ENCODE data around the gene PDGFD.
A peak's percentile ranks its signal among the peaks of the same experiment; 100 is the strongest.

Gene PDGFD

GRCh38 chr11:103972013-103972412, 191.9 kb downstream of the PDGFD start:
- H3K27ac ChIP-seq = no peak overlapping the region
- no peaks in the 10 kb centered on the region for H3K9me3 ChIP-seq (ENCODE audit: severe bottlenecking)
- DNase-seq = no peak
- no peaks in the 10 kb centered on the region for H3K27me3 ChIP-seq (ENCODE audit: insufficient read depth, low read depth, severe bottlenecking)
- TF ChIP-seq CTCF (IDR thresholded peaks at IDR 0.05; ENCODE audit: low read depth, low read length) = no peak
- no peaks in the 10 kb centered on the region for H3K36me3 ChIP-seq
- H3K4me3 ChIP-seq (ENCODE audit: low read depth, low read length) = no peak overlapping the region

GRCh38 chr11:103970701-103971249, 193.2 kb downstream of the PDGFD start:
- TF ChIP-seq CTCF (IDR thresholded peaks at IDR 0.05; ENCODE audit: low read depth, low read length) = no peak
- no peak for DNase-seq

GRCh38 chr11:103968685-103969084, 195.3 kb downstream of the PDGFD start:
- Histone ChIP-seq H3K9me3 (ENCODE audit: severe bottlenecking) (no peaks in the 10 kb centered on the region), H3K36me3 (no peaks in the 10 kb centered on the region), H3K27me3 (ENCODE audit: insufficient read depth, low read depth, severe bottlenecking) (no peaks in the 10 kb centered on the region), H3K27ac (no peak overlapping the region), H3K4me3 (ENCODE audit: low read depth, low read length) (no peak overlapping the region)
- TF ChIP-seq CTCF (IDR thresholded peaks at IDR 0.05; ENCODE audit: low read depth, low read length) = no peak
- no peak for DNase-seq

More at GRCh38 chr11:103970701-103971249, 193.2 kb downstream of the PDGFD start:
- Histone ChIP-seq H3K36me3 (no peaks in the 10 kb centered on the region), H3K9me3 (ENCODE audit: severe bottlenecking) (no peaks in the 10 kb centered on the region), H3K27ac (no peak overlapping the region), H3K27me3 (ENCODE audit: insufficient read depth, low read depth, severe bottlenecking) (no peaks in the 10 kb centered on the region), H3K4me3 (ENCODE audit: low read depth, low read length) (no peak overlapping the region)

GRCh38 chr11:103967985-103968384, 196.0 kb downstream of the PDGFD start:
- DNase-seq = no peak
- TF ChIP-seq CTCF (IDR thresholded peaks at IDR 0.05; ENCODE audit: low read depth, low read length) = no peak
- no peak overlapping the region for H3K27ac ChIP-seq
- no peaks in the 10 kb centered on the region for H3K9me3 ChIP-seq (ENCODE audit: severe bottlenecking)
- H3K4me3 ChIP-seq (ENCODE audit: low read depth, low read length) = no peak overlapping the region
- no peaks in the 10 kb centered on the region for H3K36me3 ChIP-seq
- no peaks in the 10 kb centered on the region for H3K27me3 ChIP-seq (ENCODE audit: insufficient read depth, low read depth, severe bottlenecking)

GRCh38 chr11:103964390-103964789, 199.6 kb downstream of the PDGFD start:
- no peaks in the 10 kb centered on the region for H3K27me3 ChIP-seq (ENCODE audit: insufficient read depth, low read depth, severe bottlenecking)
- 0 out of 2 replicates have a peak, but pooled peaks have one; percentile 13 for TF ChIP-seq CTCF (IDR thresholded peaks at IDR 0.05; ENCODE audit: low read depth, low read length)
- H3K4me3 ChIP-seq (ENCODE audit: low read depth, low read length) = no peak overlapping the region

GRCh38 chr11:103963648-103964047, 200.3 kb downstream of the PDGFD start:
- TF ChIP-seq CTCF (IDR thresholded peaks at IDR 0.05; ENCODE audit: low read depth, low read length) = no peak
- Histone ChIP-seq H3K9me3 (ENCODE audit: severe bottlenecking) (no peaks in the 10 kb centered on the region), H3K36me3 (no peaks in the 10 kb centered on the region), H3K4me3 (ENCODE audit: low read depth, low read length) (no peak overlapping the region), H3K27ac (no peak overlapping the region), H3K27me3 (ENCODE audit: insufficient read depth, low read depth, severe bottlenecking) (no peaks in the 10 kb centered on the region)
- DNase-seq = no peak

More at GRCh38 chr11:103964390-103964789, 199.6 kb downstream of the PDGFD start:
- Histone ChIP-seq H3K9me3 (ENCODE audit: severe bottlenecking) (no peaks in the 10 kb centered on the region), H3K27ac (no peak overlapping the region), H3K36me3 (no peaks in the 10 kb centered on the region)
- no peak for DNase-seq

All from WERI-Rb-1 (cell line).